ENCODE data around the gene DPP7.

DPP7 gene

GRCh38 chr9:137114613-137115393 lies at the start of gene DPP7:
Gene DPP7, minus strand, starts transcription at chr9:137114733. Its CDS starts 20 bp downstream, at chr9:137114713.
- DNase-seq, result peak; percentile 61

- no peak for DNase-seq
Observed at GRCh38 chr9:137163805-137164204, 49.3 kb upstream of the DPP7 start.

GRCh38 chr9:137163365-137163715 lies 48.8 kb upstream of the DPP7 start:
- no peak for DNase-seq

- DNase-seq, result no peak
Observed at GRCh38 chr9:137162505-137163364, 48.2 kb upstream of the DPP7 start.

- no peak for DNase-seq
Observed at GRCh38 chr9:137161558-137162486, 47.3 kb upstream of the DPP7 start.

GRCh38 chr9:137160716-137161557 lies 46.4 kb upstream of the DPP7 start:
- DNase-seq, result no peak

GRCh38 chr9:137160054-137160425 lies 45.5 kb upstream of the DPP7 start:
- no peak for DNase-seq

- no peak for DNase-seq
Observed at GRCh38 chr9:137159105-137160053, 44.8 kb upstream of the DPP7 start.

- DNase-seq, result peak; percentile 33
Observed at GRCh38 chr9:137158625-137159024, 44.1 kb upstream of the DPP7 start.

- no peak for DNase-seq
Observed at GRCh38 chr9:137157618-137158415, 43.3 kb upstream of the DPP7 start.

- peak; percentile 15 for DNase-seq
Observed at GRCh38 chr9:137156567-137157375, 42.2 kb upstream of the DPP7 start.

GRCh38 chr9:137152844-137153405 lies 38.4 kb upstream of the DPP7 start:
- DNase-seq, result no peak

GRCh38 chr9:137150617-137151457 lies 36.3 kb upstream of the DPP7 start:
- peak; percentile 100 for DNase-seq

- peak; percentile 100 for DNase-seq
Observed at GRCh38 chr9:137149942-137150616, 35.5 kb upstream of the DPP7 start.

- DNase-seq, result no peak
Observed at GRCh38 chr9:137149363-137149762, 34.8 kb upstream of the DPP7 start.

GRCh38 chr9:137148661-137149060 lies 34.1 kb upstream of the DPP7 start:
- no peak for DNase-seq

GRCh38 chr9:137148242-137148641 lies 33.7 kb upstream of the DPP7 start:
- no peak for DNase-seq
